K562 (cell line): ENCODE results near the gene LRMDA.

Experiments
- BRCA1 ChIP-seq, 2 experiments: fragments of 450-650 bp in 1 of 2; sonication (generic) in 1 of 2; formaldehyde crosslinking in 1 of 2; IDR thresholded peaks; 2 replicates each; pipeline versions ENCODE4 v1.5.0 to v1.6.1; 2017 to 2020; ENCODE audit warnings: mild to moderate bottlenecking in 1 of 2, missing genetic modification reagents in 1 of 2
- CHD1 ChIP-seq: fragments of 200-600 bp; sonication (generic); IDR thresholded peaks from one replicate; pipeline ENCODE4 v1.6.1; 2012; ENCODE audit warnings: mild to moderate bottlenecking, moderate library complexity, low read length, inconsistent platforms
- CHD2 ChIP-seq: IDR thresholded peaks from 2 replicates; pipeline ENCODE4 v1.6.1; 2011; ENCODE audit warnings: low read depth, low read length
- CREB1 ChIP-seq, 2 experiments: sonication (generic) in 1 of 2; formaldehyde crosslinking in 1 of 2; IDR thresholded peaks; 2 replicates each; pipeline versions ENCODE4 v1.6.1 to v1.8.0; 2012 to 2022; ENCODE audit warnings: inconsistent platforms in 1 of 2, mild to moderate bottlenecking in 1 of 2, missing genetic modification reagents in 1 of 2, moderate library complexity in 1 of 2
- DNMT1 ChIP-seq: fragments of 450-650 bp; IDR thresholded peaks from 2 replicates; pipeline ENCODE4 v1.6.1; 2016; ENCODE audit warnings: antibody characterized with exemption, mild to moderate bottlenecking
- POLR2A ChIP-seq: fragments of 450-650 bp; conservative IDR thresholded peaks from 2 replicates; pipeline ENCODE4 v1.6.1; 2016
- POLR2AphosphoS5 ChIP-seq: IDR thresholded peaks from 2 replicates; pipeline ENCODE4 v1.6.1; 2011; ENCODE audit warnings: mild to moderate bottlenecking, low read depth, low read length, moderate library complexity; ENCODE audit not compliant: control insufficient read depth, insufficient read depth
- USF1 ChIP-seq: sonication (generic); formaldehyde crosslinking; IDR thresholded peaks from 2 replicates; pipeline ENCODE4 v1.9.0; 2022; ENCODE audit warnings: mild to moderate bottlenecking, missing genetic modification reagents

- TF ChIP-seq CREB1 (IDR thresholded peaks at IDR 0.05) (no peak), CREB1 (CRISPR knock-in tag; IDR thresholded peaks at IDR 0.05) (no peak), POLR2AphosphoS5 (no peak), POLR2A (no peak), BRCA1 (IDR thresholded peaks at IDR 0.05) (no peak), BRCA1 (CRISPR knock-in tag; IDR thresholded peaks at IDR 0.05) (no peak), CHD1 (no peak), USF1 (CRISPR knock-in tag) (no peak), DNMT1 (no peak), CHD2 (no peak)
These were observed 1091.8 kb downstream of the LRMDA start for GRCh38 chr10:76523246-76523645.
